Neutrophil (primary cell): ENCODE measurements around the gene FYB1.

ENCODE experiments used
- H3K27ac ChIP-seq: fragments of 200-600 bp; sonication (generic); 2 replicates; pipeline ENCODE4 v1.5.1; 2016; ENCODE audit warnings: mild to moderate bottlenecking, moderate library complexity
- H3K27me3 ChIP-seq: fragments of 200-600 bp; sonication (generic); 2 replicates; pipeline ENCODE4 v1.6.0; 2016; ENCODE audit warnings: mild to moderate bottlenecking
- H3K36me3 ChIP-seq: fragments of 200-600 bp; sonication (generic); 2 replicates; pipeline ENCODE4 v1.5.1; 2017
- H3K4me1 ChIP-seq, 2 experiments: fragments of 200-600 bp in 1 of 2; sonication (generic) in 1 of 2; 1 replicate in 1 of 2; 2 replicates in 1 of 2; pipeline versions ENCODE4 v1.5.1 to v1.6.1; 2013 to 2016; ENCODE audit warnings: low read depth in 1 of 2, low read length in 1 of 2, mild to moderate bottlenecking in 1 of 2, moderate library complexity in 1 of 2; ENCODE audit not compliant: control insufficient read depth in 1 of 2, insufficient read depth in 1 of 2
- H3K4me3 ChIP-seq, 2 experiments: fragments of 200-600 bp in 1 of 2; sonication (generic) in 1 of 2; 1 replicate in 1 of 2; 2 replicates in 1 of 2; pipeline ENCODE4 v1.5.1; 2013 to 2016; ENCODE audit warnings: low read depth in 1 of 2, low read length in 1 of 2, mild to moderate bottlenecking in 1 of 2, moderate library complexity in 1 of 2
- H3K9me3 ChIP-seq: fragments of 200-600 bp; sonication (generic); 2 replicates; pipeline ENCODE4 v1.5.1; 2016
- CTCF ChIP-seq: fragments of 200-600 bp; sonication (generic); IDR thresholded peaks from 2 replicates; pipeline ENCODE4 v1.5.1; 2016; ENCODE audit warnings: antibody characterized with exemption

The FYB1 gene

DNA sequence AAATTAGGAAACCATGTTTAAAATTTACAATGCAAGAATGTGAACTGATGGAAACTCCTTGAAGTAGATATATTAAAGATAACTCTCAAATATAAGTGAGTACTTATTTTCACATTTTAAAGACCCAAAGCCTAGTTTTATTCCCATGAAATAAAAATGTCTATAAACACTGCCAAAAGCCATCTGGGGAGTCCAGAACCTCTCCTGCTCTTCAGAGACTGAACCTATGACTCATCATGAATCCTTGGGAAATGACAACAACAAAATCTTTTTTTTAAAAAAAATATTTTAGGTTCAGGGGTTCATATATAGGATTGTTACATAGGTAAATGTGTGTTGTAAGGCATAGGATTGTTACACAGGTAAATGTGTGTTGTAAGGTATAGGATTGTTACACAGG lies 33.8 kb upstream of the FYB1 start:
- TF ChIP-seq CTCF = no peak
- Histone ChIP-seq H3K27ac (peak overlapping the region; percentile 83), H3K4me1 (peaks cover 62% of the 10 kb centered on the region in 2 experiments), H3K9me3 (peaks cover 7% of the 10 kb centered on the region), H3K36me3 (no peaks in the 10 kb centered on the region), H3K27me3 (no peaks in the 10 kb centered on the region), H3K4me3 (no peak overlapping the region)

- TF ChIP-seq CTCF = no peak
- Histone ChIP-seq H3K36me3 (no peaks in the 10 kb centered on the region), H3K4me1 (peaks cover 27% of the 10 kb centered on the region in 2 experiments)
Measured at GRCh38 chr5:39249564-39250274, 30.4 kb upstream of the FYB1 start.

GRCh38 chr5:39249069-39249468 lies 29.7 kb upstream of the FYB1 start:
- H3K4me1 ChIP-seq = peaks cover 20 to 21% of the 10 kb centered on the region in 2 experiments
- H3K27me3 ChIP-seq = no peaks in the 10 kb centered on the region
- H3K36me3 ChIP-seq = no peaks in the 10 kb centered on the region
- no peak overlapping the region for H3K27ac ChIP-seq
- TF ChIP-seq CTCF = no peak
- H3K9me3 ChIP-seq = peaks cover 7% of the 10 kb centered on the region
- H3K4me3 ChIP-seq = no peak overlapping the region

More at GRCh38 chr5:39249564-39250274, 30.4 kb upstream of the FYB1 start:
- H3K4me3 ChIP-seq = no peak overlapping the region
- no peaks in the 10 kb centered on the region for H3K27me3 ChIP-seq
- H3K27ac ChIP-seq = peak overlapping the region; percentile 54
- H3K9me3 ChIP-seq = peaks cover 7% of the 10 kb centered on the region

- Histone ChIP-seq H3K27ac (peak overlapping the region; percentile 87), H3K36me3 (no peaks in the 10 kb centered on the region), H3K9me3 (no peaks in the 10 kb centered on the region), H3K4me3 (no peak overlapping the region), H3K4me1 (peaks cover 27 to 49% of the 10 kb centered on the region in 2 experiments), H3K27me3 (no peaks in the 10 kb centered on the region)
- TF ChIP-seq CTCF = no peak
Measured at GRCh38 chr5:39240750-39241149, 21.4 kb upstream of the FYB1 start.

GRCh38 chr5:39238366-39239105 lies 19.2 kb upstream of the FYB1 start:
- peak overlapping the region; percentile 3 to 7 for H3K4me3 ChIP-seq
- no peaks in the 10 kb centered on the region for H3K27me3 ChIP-seq
- no peaks in the 10 kb centered on the region for H3K9me3 ChIP-seq
- no peaks in the 10 kb centered on the region for H3K36me3 ChIP-seq
- H3K27ac ChIP-seq = peak overlapping the region; percentile 87
- peaks cover 27 to 49% of the 10 kb centered on the region in 2 experiments for H3K4me1 ChIP-seq
- TF ChIP-seq CTCF = no peak
